HCT116 (cell line): Measurements from ENCODE around the gene RECK. TPM values are rescaled to one million over a fixed set of nuclear protein-coding genes. Genes with fewer than 3 reads are reported as not detected.

ENCODE experiments used
- ATAC-seq: fragments of 200-7000 bp; cut with Tn5 transposase; 2 replicates; pipeline ENCODE4 v1.9.1; 2020; ENCODE audit warnings: mild to moderate bottlenecking, moderate library complexity
- BruUV-seq: library from RNA; stranded (reverse); fragments of 400-500 nt; replicated peaks from 2 replicates; lab custom pipeline; 2021; lab: Mats Ljungman, UMichigan
- CTCF ChIA-PET: fragments of 300-600 bp; sonication (Branson Sonifier 250); formaldehyde crosslinking; loops from one replicate; lab custom pipeline; 2021; ENCODE audit warnings: antibody characterized with exemption; lab: Charles Lee
- POLR2A ChIA-PET: fragments of 300-600, 350-600 bp; sonication (Branson Sonifier 250); formaldehyde crosslinking; loops from one replicate; lab custom pipeline; 2021; ENCODE audit warnings: antibody characterized with exemption; lab: Charles Lee
- RAD21 ChIA-PET, 2 experiments: fragments of 300-600 bp; sonication (Branson Sonifier 250); formaldehyde crosslinking; loops; one replicate each; lab custom pipeline; 2023; ENCODE audit warnings: low total read pairs in 2 of 2; ENCODE audit not compliant: uncharacterized antibody in 2 of 2, unreplicated experiment in 2 of 2, low non-redundant PET in 1 of 2; lab: Charles Lee
- DNase-seq: peaks from one replicate; pipeline ENCODE4 v3.0.0-alpha.2; 2010; ENCODE audit warnings: low read depth, low spot score
- H2AFZ ChIP-seq: fragments of 200-600 bp; shearing (Covaris generic), sonication (generic); 2 replicates; pipeline ENCODE4 v1.6.1; 2017; ENCODE audit warnings: low read depth, mixed run types, mixed read lengths, antibody characterized with exemption, low read length; ENCODE audit not compliant: poor library complexity, severe bottlenecking
- H3K27ac ChIP-seq: 2 replicates; pipeline ENCODE4 v1.5.1; 2012; ENCODE audit warnings: low read depth, low read length
- H3K27me3 ChIP-seq: fragments of 200-600 bp; sonication (generic); 2 replicates; pipeline ENCODE4 v1.6.1; 2016; ENCODE audit warnings: mixed run types, low read length, mixed read lengths; ENCODE audit not compliant: insufficient read depth
- H3K36me3 ChIP-seq, 2 experiments: fragments of 200-500 bp in 1 of 2; fragments of 200-600 bp in 1 of 2; sonication (Bioruptor generic) in 1 of 2; sonication (generic) in 1 of 2; 2 replicates each; pipeline versions ENCODE4 v1.5.1 to v1.6.1; 2014 to 2016; ENCODE audit warnings: low read length in 2 of 2, inconsistent platforms in 1 of 2, mixed read lengths in 1 of 2, mixed run types in 1 of 2; ENCODE audit not compliant: insufficient read depth in 2 of 2, control insufficient read depth in 1 of 2
- H3K4me1 ChIP-seq, 2 experiments: fragments of 200-600 bp in 1 of 2; sonication (generic) in 1 of 2; 2 replicates each; pipeline versions ENCODE4 v1.5.1 to v1.6.1; 2012 to 2017; ENCODE audit warnings: low read length in 2 of 2, inconsistent platforms in 1 of 2, mild to moderate bottlenecking in 1 of 2, mixed read lengths in 1 of 2, mixed run types in 1 of 2, moderate library complexity in 1 of 2; ENCODE audit not compliant: insufficient read depth in 2 of 2, control insufficient read depth in 1 of 2
- H3K4me2 ChIP-seq: fragments of 200-600 bp; sonication (generic); 2 replicates; pipeline ENCODE4 v1.6.1; 2017; ENCODE audit warnings: mixed run types, low read length, mixed read lengths
- H3K4me3 ChIP-seq, 2 experiments: fragments of 200-600 bp in 1 of 2; sonication (generic) in 1 of 2; replicated peaks in 1 of 2; 2 replicates each; pipeline ENCODE4 v1.5.1; 2011 to 2016; ENCODE audit warnings: low read length in 2 of 2, control low read depth in 1 of 2, low read depth in 1 of 2, mild to moderate bottlenecking in 1 of 2, mixed read lengths in 1 of 2, mixed run types in 1 of 2
- H3K79me2 ChIP-seq: fragments of 200-600 bp; sonication (generic); 2 replicates; pipeline ENCODE4 v1.6.1; 2017; ENCODE audit warnings: mild to moderate bottlenecking, mixed run types, low read length, moderate library complexity, mixed read lengths; ENCODE audit not compliant: insufficient read depth
- H3K9ac ChIP-seq: fragments of 200-600 bp; sonication (generic); 2 replicates; pipeline ENCODE4 v1.6.1; 2016; ENCODE audit warnings: low read length, mixed read lengths
- H3K9me2 ChIP-seq: fragments of 200-600 bp; sonication (generic), shearing (Covaris generic); 2 replicates; pipeline ENCODE4 v1.6.1; 2017; ENCODE audit warnings: mixed run types, mild to moderate bottlenecking, moderate library complexity; ENCODE audit not compliant: insufficient read depth
- H3K9me3 ChIP-seq, 2 experiments: fragments of 200-500 bp in 1 of 2; fragments of 200-600 bp in 1 of 2; sonication (Bioruptor generic) in 1 of 2; sonication (generic) in 1 of 2; 2 replicates each; pipeline ENCODE4 v1.6.1; 2014 to 2017; ENCODE audit warnings: low read length in 2 of 2, mixed read lengths in 2 of 2, inconsistent platforms in 1 of 2, low read depth in 1 of 2, mild to moderate bottlenecking in 1 of 2, mixed run types in 1 of 2, moderate library complexity in 1 of 2; ENCODE audit not compliant: control insufficient read depth in 1 of 2, insufficient read depth in 1 of 2
- H4K20me1 ChIP-seq: fragments of 200-600 bp; sonication (generic), shearing (Covaris generic); 2 replicates; pipeline ENCODE4 v1.6.1; 2017; ENCODE audit warnings: mixed run types, mild to moderate bottlenecking, moderate library complexity; ENCODE audit not compliant: insufficient read depth
- CEBPB ChIP-seq: IDR thresholded peaks from 2 replicates; pipeline ENCODE4 v1.6.1; 2012; ENCODE audit warnings: low read depth
- ELF1 ChIP-seq: IDR thresholded peaks from 2 replicates; pipeline ENCODE4 v1.6.1; 2012; ENCODE audit warnings: low read depth, borderline replicate concordance
- EZH2phosphoT487 ChIP-seq: fragments of 200-600 bp; IDR thresholded peaks from 2 replicates; pipeline ENCODE4 v1.6.1; 2018; ENCODE audit warnings: antibody characterized with exemption, borderline replicate concordance
- SP1 ChIP-seq: IDR thresholded peaks from 2 replicates; pipeline ENCODE4 v1.6.1; 2012; ENCODE audit warnings: low read depth
- SRF ChIP-seq: IDR thresholded peaks from 2 replicates; pipeline ENCODE4 v1.6.1; 2012; ENCODE audit warnings: low read depth
- TCF7L2 ChIP-seq: IDR thresholded peaks from 2 replicates; pipeline ENCODE4 v1.7.0; 2011; ENCODE audit warnings: borderline replicate concordance, inconsistent platforms; ENCODE audit not compliant: insufficient read depth, insufficient read length; ENCODE audit errors: extremely low read depth
- YY1 ChIP-seq: IDR thresholded peaks from 2 replicates; pipeline ENCODE4 v1.6.1; 2011; ENCODE audit warnings: low read length, low read depth, moderate library complexity, mild to moderate bottlenecking; ENCODE audit not compliant: insufficient replicate concordance; ENCODE audit errors: extremely low read depth
- intact Hi-C: fragments of 100-400 bp; cut with micrococcal nuclease; formaldehyde crosslinking; loops from 2 replicates; pipeline ENCODE4 v1.10.0; 2022
- total RNA-seq: library from RNA; stranded (reverse); gene quantifications from one replicate; pipeline ENCODE4 v1.2.1, GENCODE V29; 2021; ENCODE audit not compliant: unreplicated experiment
- TF ChIP-seq, protein P1 (sequence below), 3 experiments: fragments of 200-600 bp in 1 of 3; sonication (generic) in 1 of 3; IDR thresholded peaks in 2 of 3; conservative IDR thresholded peaks in 1 of 3; 2 replicates each; pipeline ENCODE4 v1.5.1; 2012 to 2017; ENCODE audit warnings: low read depth in 2 of 3, low read length in 2 of 3, antibody characterized with exemption in 1 of 3, borderline replicate concordance in 1 of 3, control low read depth in 1 of 3, mild to moderate bottlenecking in 1 of 3, mixed read lengths in 1 of 3, mixed run types in 1 of 3, moderate library complexity in 1 of 3; ENCODE audit not compliant: insufficient read depth in 1 of 3

Gene RECK
- total RNA-seq, 1 experiment from 2014 or later = 3.8 TPM

DNA sequence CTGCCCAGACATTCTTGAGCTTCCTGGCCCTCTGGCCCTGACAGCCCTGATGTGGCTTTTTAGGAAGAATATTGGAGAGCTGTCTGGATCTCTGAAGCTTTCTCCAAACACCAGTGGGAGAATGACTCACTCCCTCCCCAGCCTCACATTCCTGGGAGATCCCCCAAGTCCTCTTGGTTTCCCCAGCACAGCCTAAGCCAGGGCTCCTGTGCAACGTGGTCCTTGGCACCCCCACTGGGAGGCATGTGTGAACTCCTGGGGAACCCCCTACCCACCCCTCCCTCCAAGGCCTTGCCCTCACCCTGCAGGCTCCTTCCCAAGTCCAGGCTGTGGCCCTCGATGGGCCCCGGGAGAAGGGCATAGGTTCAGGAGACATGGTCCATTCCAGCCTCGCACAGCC lies 112.5 kb downstream of the RECK start:
- BruUV-seq = no TSS peak
- no peak overlapping the region for H3K9ac ChIP-seq
- TF ChIP-seq EZH2phosphoT487 (no peak), ELF1 (no peak), YY1 (no peak), SP1 (no peak), CEBPB (no peak), SRF (no peak), TCF7L2 (no peak)
- TF ChIP-seq, protein P1, sequence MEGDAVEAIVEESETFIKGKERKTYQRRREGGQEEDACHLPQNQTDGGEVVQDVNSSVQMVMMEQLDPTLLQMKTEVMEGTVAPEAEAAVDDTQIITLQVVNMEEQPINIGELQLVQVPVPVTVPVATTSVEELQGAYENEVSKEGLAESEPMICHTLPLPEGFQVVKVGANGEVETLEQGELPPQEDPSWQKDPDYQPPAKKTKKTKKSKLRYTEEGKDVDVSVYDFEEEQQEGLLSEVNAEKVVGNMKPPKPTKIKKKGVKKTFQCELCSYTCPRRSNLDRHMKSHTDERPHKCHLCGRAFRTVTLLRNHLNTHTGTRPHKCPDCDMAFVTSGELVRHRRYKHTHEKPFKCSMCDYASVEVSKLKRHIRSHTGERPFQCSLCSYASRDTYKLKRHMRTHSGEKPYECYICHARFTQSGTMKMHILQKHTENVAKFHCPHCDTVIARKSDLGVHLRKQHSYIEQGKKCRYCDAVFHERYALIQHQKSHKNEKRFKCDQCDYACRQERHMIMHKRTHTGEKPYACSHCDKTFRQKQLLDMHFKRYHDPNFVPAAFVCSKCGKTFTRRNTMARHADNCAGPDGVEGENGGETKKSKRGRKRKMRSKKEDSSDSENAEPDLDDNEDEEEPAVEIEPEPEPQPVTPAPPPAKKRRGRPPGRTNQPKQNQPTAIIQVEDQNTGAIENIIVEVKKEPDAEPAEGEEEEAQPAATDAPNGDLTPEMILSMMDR (IDR thresholded peaks at IDR 0.05 in 2 of 3, conservative IDR thresholded peaks at IDR 0.05 in 1 of 3; ENCODE audit: borderline replicate concordance in 1 of 3, insufficient read depth in 1 of 3, low read depth in 2 of 3, low read length in 2 of 3) = no peak
- TF ChIP-seq, all 23 proteins: peak for 0
- H3K9me3 ChIP-seq = peaks cover 0 to 3% of the 10 kb centered on the region in 2 experiments; a peak in 1 of 4 replicates
- H4K20me1 ChIP-seq = no peaks in the 10 kb centered on the region
- no peak overlapping the region for H3K27ac ChIP-seq
- no peak overlapping the region for H3K4me2 ChIP-seq
- no peak overlapping the region for H3K4me3 ChIP-seq
- intact Hi-C loops = no loop called here
- H3K4me1 ChIP-seq = peaks cover 7 to 12% of the 10 kb centered on the region in 2 experiments
- no peaks in the 10 kb centered on the region for H3K27me3 ChIP-seq
- H3K79me2 ChIP-seq = no peaks in the 10 kb centered on the region
- DNase-seq = no peak
- RAD21 ChIA-PET = no interaction called here
- H3K36me3 ChIP-seq = no peaks in the 10 kb centered on the region
- POLR2A ChIA-PET = no interaction called here
- no peaks in the 10 kb centered on the region for H3K9me2 ChIP-seq
- no peak for ATAC-seq
- CTCF ChIA-PET = interaction anchor here (0.9 kb wide), 1 partner anchor 17 kb away, joined by 3 read pairs; no protein-coding TSS in a partner anchor
- no peak overlapping the region for H2AFZ ChIP-seq
